RCC 7860 (cell line): ENCODE data around the gene MEI1.

Experiments used
- DNase-seq: peaks from one replicate; pipeline ENCODE4 v3.0.0-alpha.2; 2015; ENCODE audit warnings: low spot score
- FAIRE-seq: peaks from 2 replicates; lab custom pipeline; 2012; peaks lifted over from hg19 to GRCh38; lab: Jason Lieb, UNC

Gene MEI1

DNA sequence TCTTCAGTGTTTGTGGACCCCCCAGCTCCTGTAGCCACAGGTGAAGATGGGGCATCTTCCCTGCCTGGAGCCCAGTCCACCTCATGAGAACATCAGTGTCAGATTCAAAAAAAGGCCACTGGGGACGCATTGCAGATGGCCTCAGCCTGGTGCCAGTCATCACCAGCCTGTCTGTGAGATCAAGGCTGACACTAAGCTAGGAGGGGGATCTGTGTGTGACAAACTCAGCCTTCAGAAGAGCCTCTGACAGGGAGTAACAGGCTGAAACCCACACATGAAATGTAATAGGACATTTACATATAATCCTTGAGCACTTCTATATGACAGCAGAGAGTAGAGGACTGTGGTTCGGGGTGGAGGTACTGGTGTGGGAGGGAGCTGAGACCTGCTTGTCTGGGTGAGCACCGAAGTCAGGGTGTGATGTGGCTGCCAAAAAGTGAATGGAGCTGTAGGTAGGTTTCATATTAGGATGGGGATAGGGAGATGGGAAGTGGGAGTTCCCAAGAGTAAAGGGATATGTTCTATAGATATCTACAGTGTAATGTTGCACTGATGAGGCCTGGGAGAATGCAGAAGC, 80.7 kb downstream of the MEI1 start:
- no peak for FAIRE-seq
- DNase-seq = no peak

DNA sequence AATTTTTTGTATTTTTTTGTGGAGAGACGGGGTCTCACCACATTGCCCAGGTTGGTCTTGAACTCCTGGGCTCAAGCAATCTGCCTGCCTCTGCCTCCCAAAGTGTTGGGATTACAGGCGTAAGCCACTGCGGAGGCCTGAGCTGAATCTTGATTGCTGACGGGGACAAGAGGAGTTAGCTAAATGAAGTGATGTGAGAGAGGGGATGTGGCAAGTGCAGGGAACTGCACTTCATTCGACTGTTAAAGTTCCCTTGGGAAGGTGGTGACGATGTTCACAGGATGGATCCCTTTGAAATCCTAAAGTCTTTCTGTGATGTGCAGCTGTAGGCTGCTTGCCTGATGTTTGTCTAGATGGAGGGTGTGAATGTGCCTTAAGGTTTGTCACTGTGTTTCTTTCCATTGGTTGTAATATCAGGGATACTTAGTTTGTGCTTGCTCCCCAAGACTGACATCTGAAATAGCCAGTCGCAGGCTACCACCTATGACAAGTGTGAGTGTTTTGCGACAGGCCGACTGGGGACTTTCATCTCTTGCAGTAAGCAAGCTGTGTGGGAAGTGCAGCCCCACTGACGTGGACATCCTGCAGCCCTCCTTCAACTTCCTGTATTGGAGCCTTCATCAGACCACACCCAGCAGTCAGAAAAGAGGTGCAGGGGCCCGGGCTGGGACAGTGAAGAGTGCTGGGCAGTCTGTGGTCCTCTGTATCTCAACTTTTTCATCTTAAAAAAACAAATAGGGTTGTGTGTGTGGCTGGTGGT, 81.6 kb downstream of the MEI1 start:
- FAIRE-seq = no peak
- no peak for DNase-seq

DNA sequence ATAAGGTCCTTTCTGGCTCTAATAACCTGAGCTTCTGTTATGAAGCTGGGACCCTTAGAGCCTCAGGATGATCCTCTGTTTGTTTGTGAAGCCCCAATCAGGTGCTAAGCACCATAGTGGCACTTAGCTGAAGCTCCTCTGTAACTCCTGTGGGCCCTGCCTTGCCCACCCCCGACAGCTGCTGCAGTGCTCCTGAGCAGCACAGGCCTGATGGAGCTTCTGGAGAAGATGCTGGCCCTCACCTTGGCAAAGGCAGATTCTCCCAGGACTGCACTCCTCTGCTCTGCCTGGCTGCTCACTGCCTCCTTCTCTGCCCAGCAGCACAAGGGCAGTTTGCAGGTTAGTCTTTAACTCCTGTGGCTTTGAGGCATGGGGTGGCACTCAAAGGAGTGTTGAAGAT, 82.2 kb downstream of the MEI1 start:
- DNase-seq (no peak), FAIRE-seq (no peak)

DNA sequence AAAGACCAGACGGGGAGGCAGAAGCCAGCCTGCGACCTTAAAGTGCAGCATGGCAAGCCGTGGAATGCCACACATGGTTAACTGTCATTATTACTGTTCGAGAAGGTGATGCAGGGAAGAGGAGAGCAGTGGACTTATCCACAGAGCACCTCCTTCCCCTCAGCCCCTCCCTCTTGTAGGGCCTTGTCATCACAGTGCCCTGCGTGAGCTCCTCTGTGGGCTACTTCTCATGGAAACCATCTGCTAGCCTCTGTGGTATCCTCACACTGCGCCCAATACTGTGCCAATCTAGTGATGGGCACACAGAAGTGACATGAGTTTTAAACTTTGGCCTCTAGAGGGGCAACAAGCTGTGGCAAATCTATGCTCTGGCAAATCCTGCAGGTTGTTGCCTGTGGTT, 83.0 kb downstream of the MEI1 start:
- FAIRE-seq = no peak
- no peak for DNase-seq

- DNase-seq (no peak), FAIRE-seq (no peak)
Observed at GRCh38 chr22:41782751-41783150, 83.4 kb downstream of the MEI1 start.

DNA sequence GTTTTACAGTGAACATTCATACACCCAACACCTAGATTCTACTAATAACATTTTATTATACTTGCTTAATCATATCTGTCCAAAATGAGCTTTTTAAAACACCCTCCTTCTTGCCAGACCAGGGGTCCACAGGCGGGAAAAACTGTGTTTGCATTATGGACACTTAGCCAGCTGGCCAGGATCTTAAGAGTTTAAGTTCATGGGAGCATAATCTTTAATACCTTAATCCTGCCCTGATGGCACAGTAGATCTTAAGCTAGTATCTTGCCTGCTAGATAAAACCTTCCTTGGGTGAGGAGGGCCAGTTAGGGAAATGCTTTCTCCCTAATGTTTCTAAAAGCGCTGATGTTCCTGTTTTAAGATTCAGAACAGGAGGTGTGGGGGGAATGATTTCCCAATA, 88.0 kb downstream of the MEI1 start:
- FAIRE-seq = no peak
- no peak for DNase-seq

GRCh38 chr22:41793871-41794270, 94.6 kb downstream of the MEI1 start:
- no peak for DNase-seq

GRCh38 chr22:41798736-41799135, 99.4 kb downstream of the MEI1 start:
- DNase-seq (no peak), FAIRE-seq (no peak)

More at GRCh38 chr22:41793871-41794270, 94.6 kb downstream of the MEI1 start:
- FAIRE-seq = no peak

DNA sequence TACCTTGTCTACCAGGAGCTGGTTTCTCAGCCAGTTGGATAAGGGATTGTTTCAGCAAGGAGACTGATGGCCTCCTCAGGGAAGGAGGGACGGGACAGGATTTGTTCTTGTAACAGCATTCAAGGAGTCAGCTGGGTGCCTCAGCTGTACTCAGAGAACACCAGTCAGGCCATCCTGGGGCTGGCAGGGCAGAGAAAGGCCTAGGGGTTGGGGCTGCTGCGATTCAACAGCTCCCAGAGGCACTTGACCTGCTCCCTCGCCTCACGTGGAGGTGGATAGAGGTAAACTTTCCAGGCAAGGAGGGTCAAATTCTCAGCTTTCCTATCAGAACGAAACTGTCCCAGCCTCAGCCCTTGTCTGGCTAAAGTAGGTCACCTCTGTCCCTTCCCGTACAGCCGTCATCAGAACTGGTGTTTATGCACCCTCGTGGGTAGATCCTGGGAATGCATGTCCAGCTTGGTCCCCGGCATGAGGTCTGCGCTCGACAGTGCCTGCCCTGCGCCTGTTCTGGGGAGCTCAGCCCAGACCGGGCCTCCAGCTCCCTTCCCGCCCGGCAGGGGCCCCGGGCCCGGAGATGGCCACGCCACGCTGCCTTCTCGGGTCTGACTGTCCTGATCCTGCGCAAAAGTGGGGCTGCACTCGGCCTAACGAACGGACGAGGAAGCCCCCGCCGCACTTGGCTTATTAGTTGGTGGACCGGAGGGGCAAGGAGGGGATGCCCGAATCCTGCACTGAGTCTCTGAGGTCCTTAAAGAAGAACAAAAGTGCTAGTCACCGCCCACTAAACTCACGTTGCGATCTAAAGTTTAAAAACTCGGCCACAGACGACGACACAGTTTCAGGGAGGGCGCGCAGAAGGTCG, 100.4 kb downstream of the MEI1 start:
- no peak for FAIRE-seq
- DNase-seq = no peak

DNA sequence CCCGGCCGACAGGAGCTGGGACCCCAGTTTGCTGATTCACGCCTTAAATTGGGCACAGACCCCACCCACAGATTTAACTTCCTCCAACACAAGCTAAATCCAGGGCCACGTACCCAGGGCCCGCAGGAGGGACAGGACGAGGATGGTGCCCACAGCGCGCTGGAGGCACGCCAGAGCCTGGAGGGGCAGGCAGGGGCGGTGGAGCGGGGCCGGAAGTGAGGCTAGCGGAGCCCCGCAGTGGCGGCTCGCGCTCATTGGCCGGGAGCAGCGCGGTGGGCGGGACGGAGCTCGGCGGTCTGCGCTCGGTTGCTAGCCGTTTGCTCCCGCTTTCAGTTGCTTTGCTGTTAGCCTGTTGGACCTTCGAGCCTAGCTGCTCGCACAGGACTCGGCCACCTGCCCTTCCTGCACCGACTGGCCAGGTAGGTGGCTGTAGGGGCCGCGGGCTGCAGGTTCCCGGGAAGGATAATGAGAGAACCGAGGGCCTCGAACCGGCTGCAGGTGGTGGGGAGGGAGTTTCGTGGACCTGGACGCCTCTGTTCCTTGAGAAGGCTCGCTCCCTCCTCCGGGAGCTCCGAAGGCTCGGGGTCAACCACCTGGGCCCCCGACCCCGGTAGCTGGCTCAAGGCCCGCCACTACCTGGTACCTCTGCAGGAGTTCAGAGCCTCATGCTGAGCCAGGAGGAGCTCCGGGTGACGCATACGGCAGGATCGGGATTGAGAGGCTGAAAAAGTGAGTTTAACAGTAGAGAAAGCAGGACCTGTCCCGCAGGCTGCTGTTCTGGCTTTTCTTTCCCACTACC, 101.2 kb downstream of the MEI1 start, which contains the start of gene CCDC134:
Gene CCDC134 (plus strand): TSS at position 332 of the 799 bp plus-strand sequence. CDS start 8,212 bp downstream, outside the sequence.
- peak; percentile 58 for FAIRE-seq

GRCh38 chr22:41801147-41801819, 102.0 kb downstream of the MEI1 start:
- FAIRE-seq (no peak), DNase-seq (no peak)

More for the DNA sequence above, 101.2 kb downstream of the MEI1 start, which contains the start of gene CCDC134:
- peak; percentile 77 for DNase-seq

DNA sequence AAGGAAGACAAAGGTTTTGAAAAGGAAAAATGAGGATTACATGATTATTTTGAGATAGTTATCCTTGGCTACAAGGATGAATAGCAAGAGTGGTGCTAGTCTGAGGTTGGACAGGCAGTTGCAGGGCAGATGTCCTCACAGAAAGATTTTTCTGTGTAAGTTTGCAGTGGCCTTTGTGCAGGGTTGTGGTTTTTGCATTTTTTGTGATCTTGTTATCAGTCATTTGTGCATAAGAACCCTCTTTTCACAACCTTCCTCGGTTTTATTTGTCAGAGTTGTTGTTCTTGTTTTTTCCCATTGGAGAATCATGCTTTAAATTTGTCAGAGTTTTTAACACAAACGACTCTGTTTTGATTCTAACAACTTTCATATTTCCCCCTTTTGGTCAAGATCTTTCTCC, 102.6 kb downstream of the MEI1 start:
- no peak for DNase-seq
- no peak for FAIRE-seq

DNA sequence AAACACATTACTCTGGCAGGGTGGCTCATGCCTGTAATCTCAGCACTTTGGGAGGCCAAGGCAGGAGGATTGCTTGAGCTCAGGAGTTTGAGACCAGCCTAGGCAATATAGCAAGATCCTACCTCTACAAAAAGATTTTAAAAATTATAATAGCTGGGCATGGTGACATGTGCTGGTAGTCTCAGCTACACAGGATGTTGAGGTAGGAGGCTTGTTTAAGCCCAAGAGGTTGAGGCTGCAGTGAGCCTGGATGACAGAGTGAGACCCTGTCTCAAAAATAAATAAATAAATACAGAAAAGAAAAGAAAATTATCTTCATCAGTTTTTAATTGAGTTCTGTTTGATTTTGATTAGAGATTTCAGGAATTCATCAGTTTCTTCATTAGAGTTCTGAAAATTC, 106.3 kb downstream of the MEI1 start:
- DNase-seq (no peak), FAIRE-seq (no peak)

DNA sequence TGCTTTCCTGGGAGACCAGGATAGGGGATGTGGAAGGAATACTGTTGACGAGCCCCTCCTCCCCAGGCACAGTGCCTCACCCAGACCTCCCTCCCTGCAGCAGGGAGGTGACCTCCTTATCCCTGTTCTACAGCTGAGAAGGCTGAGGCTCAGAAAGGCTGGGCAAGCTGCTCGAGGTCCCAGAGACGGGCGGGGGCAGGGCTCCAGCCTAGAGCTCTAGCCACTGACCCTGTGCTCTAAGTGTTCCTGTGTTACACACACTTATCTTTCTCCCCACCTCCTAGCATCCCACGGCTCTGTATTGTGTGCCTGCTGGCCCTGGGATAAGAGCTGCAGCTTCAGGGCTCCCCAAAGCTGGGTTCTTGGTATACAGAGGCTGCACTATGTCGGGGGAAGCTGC, 109.1 kb downstream of the MEI1 start:
- DNase-seq (no peak), FAIRE-seq (no peak)

DNA sequence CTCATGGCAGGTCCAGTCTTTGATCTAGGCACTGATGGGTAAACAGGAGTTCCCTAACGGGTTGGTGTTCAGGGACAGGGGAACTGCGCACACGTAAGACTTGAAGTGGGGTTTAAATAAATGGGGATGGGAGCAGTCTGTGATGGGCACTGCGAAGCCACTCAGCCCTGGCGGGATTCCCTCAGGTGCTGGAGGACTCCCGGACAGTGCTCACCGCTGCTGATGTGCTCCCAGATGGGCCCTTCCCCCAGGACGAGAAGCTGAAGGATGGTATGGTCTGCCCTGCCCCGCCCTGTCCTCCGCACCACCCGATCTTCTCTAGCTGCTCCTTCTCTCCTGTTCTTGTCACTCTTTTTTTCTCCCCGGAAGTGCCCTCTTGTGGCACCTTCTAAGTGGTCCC, 110.7 kb downstream of the MEI1 start:
- FAIRE-seq (no peak), DNase-seq (no peak)

DNA sequence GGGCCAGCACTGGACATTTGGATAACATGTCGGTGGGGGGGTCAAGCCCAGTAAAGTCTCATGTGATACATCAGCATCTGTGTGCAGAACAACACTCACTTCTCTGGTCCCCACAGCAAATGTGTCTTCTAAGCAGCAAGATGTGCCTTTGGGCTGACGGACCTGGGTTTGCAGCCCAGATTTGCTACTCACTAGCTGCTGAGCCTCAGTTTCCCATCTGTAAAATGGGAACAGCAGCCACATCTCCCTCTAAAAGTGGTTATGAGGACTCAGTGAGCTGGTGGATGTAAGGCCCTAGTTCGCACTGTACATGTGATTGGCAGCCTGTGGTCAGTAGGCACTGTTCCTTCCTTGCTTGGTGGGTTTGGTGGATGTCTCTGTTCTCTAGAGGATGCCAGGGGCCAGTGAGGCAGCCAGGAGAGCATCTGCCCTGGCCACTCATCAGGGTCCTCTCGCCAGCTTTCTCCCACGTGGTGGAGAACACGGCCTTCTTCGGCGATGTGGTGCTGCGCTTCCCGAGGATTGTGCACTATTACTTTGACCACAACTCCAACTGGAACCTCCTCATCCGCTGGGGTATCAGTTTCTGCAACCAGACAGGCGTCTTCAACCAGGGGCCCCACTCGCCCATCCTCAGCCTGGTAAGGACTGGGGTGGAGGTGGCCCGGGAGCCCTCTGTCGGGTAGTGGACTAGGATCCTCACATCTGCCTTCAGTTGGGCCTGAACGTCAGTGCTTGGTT, 113.7 kb downstream of the MEI1 start:
- FAIRE-seq = no peak
- no peak for DNase-seq

DNA sequence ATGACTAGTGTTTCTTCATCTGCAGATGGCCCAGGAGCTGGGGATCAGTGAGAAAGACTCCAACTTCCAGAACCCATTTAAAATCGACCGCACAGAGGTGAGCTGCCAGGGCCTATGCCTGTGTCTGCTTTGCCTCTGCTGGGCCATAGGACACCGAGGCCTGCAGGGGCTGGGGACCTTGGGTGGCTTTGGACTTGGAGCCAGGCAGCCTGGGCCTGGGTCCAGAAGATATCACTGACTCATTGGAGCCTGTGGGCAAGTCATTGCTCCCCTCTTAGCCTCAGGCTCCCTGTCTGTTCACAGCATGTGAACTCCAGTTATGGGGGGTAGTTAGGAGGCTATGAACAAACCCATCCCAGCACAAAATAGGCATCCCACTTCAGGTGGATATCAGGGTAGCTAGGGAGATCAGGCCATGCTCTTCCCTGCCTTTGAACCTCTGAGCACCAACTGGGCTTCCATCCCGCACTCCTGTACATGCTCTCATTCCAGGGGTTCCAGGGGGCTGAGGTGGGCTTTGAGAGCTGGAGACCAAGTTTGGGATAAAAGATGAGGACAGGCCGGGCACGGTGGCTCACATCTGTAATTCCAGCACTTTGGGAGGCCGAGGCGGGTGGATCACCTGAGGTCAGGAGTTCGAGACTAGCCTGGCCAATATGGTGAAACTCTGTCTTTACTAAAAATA, 114.6 kb downstream of the MEI1 start:
- DNase-seq (no peak), FAIRE-seq (no peak)

DNA sequence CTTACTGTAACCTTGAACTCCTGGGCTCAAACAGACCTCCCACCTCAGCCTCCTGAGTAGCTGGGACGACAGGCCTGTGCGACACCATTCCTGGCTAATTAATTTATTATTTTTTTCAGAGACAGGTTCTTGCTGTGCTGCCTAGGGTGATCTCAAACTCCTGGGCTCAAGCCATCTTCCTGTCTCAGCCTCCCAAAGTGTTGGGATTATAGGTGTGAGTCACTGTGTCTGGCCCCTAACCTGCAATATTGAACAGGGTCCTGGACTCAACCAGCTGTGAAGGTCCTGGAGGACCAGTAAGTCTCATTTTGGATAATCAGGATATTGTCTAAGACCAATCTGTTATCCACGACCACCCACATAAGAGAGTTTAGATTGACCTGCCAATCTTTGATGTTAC, 116.4 kb downstream of the MEI1 start:
- no peak for FAIRE-seq
- no peak for DNase-seq

DNA sequence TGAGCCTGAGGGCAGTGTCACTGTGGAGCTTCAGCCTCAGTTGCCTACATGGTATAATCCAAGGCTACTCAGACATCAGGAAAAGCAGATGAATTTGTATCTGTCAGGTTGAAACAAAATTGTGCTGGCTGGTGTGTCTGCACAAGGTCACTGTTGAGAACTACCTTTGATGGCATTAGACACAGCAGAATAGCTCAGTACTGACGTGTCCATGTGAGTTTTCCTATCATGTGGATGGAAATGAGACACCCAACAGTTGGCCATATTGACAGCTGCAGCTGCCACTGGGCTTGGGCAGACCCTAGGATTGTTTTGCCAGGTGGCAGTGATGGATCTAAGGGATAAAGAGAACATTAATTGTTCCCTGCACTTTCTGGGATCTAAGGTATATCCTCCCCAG, 116.9 kb downstream of the MEI1 start:
- DNase-seq (no peak), FAIRE-seq (no peak)
